ENCODE data around the gene POLR3E.

The POLR3E gene

GRCh38 chr16:22297114-22297870 is at the start of gene POLR3E:
TSS of gene POLR3E (plus strand) at chr16:22297409. CDS start at chr16:22302969, 5,560 bp downstream.
- peak; percentile 96 to 100 (median 98) for DNase-seq
- intact Hi-C loops (cut with DNase I) = loop anchor here (1.0 to 5.0 kb wide), 4 partner anchors 91 to 290 kb away; partner anchors contain the start of genes EEF2K and MOSMO

- peak in 1 of 10 donors; percentile 44 for DNase-seq
- intact Hi-C loops (cut with DNase I) = no loop called here
These were observed 46.7 kb upstream of the POLR3E start for GRCh38 chr16:22250522-22250921.

- DNase-seq = no peak
- intact Hi-C loops (cut with DNase I) = no loop called here
These were observed 44.9 kb upstream of the POLR3E start for GRCh38 chr16:22252317-22252716.

GRCh38 chr16:22253272-22253671 is 43.9 kb upstream of the POLR3E start:
- DNase-seq = peak in 1 of 10 donors; percentile 58
- intact Hi-C loops (cut with DNase I) = no loop called here

- intact Hi-C loops (cut with DNase I) = no loop called here
- peak in 1 of 10 donors; percentile 1 for DNase-seq
These were observed 41.9 kb upstream of the POLR3E start for GRCh38 chr16:22255335-22255734.

GRCh38 chr16:22257440-22257839 is 39.8 kb upstream of the POLR3E start:
- peak in 1 of 10 donors; percentile 64 for DNase-seq
- intact Hi-C loops (cut with DNase I) = no loop called here

- peak in 1 of 10 donors; percentile 31 for DNase-seq
- intact Hi-C loops (cut with DNase I) = no loop called here
These were observed 36.7 kb upstream of the POLR3E start for GRCh38 chr16:22260490-22260889.

GRCh38 chr16:22262460-22262859 is 34.7 kb upstream of the POLR3E start:
- peak in 1 of 10 donors; percentile 4 for DNase-seq
- intact Hi-C loops (cut with DNase I) = no loop called here

- intact Hi-C loops (cut with DNase I) = no loop called here
- DNase-seq = peak in 1 of 10 donors; percentile 17
These were observed 32.4 kb upstream of the POLR3E start for GRCh38 chr16:22264786-22265185.

GRCh38 chr16:22265351-22265750 is 31.9 kb upstream of the POLR3E start:
- intact Hi-C loops (cut with DNase I) = no loop called here
- peak in 1 of 10 donors; percentile 53 for DNase-seq

- intact Hi-C loops (cut with DNase I) = no loop called here
- DNase-seq = peak in 1 of 10 donors; percentile 81
These were observed 30.7 kb upstream of the POLR3E start for GRCh38 chr16:22266546-22266945.

GRCh38 chr16:22267764-22268163 is 29.4 kb upstream of the POLR3E start:
- intact Hi-C loops (cut with DNase I) = no loop called here
- peak in 5 of 10 donors; percentile 9 to 87 (median 16) for DNase-seq

GRCh38 chr16:22270525-22270924 is 26.7 kb upstream of the POLR3E start:
- intact Hi-C loops (cut with DNase I) = no loop called here
- peak in 1 of 10 donors; percentile 24 for DNase-seq

GRCh38 chr16:22272870-22273650 is 24.1 kb upstream of the POLR3E start:
- peak in 2 of 10 donors; percentile 55 to 63 for DNase-seq
- intact Hi-C loops (cut with DNase I) = no loop called here

- peak in 1 of 10 donors; percentile 10 for DNase-seq
- intact Hi-C loops (cut with DNase I) = no loop called here
These were observed 22.3 kb upstream of the POLR3E start for GRCh38 chr16:22274916-22275315.

- intact Hi-C loops (cut with DNase I) = no loop called here
- peak in 1 of 10 donors; percentile 78 for DNase-seq
These were observed 18.6 kb upstream of the POLR3E start for GRCh38 chr16:22278441-22279230.

- peak in 1 of 10 donors; percentile 2 for DNase-seq
- intact Hi-C loops (cut with DNase I) = no loop called here
These were observed 14.8 kb upstream of the POLR3E start for GRCh38 chr16:22282254-22282892.

GRCh38 chr16:22284637-22285036 is 12.6 kb upstream of the POLR3E start:
- intact Hi-C loops (cut with DNase I) = no loop called here
- DNase-seq = peak in 1 of 10 donors; percentile 30

GRCh38 chr16:22285080-22285479 is 12.1 kb upstream of the POLR3E start:
- peak in 1 of 10 donors; percentile 11 for DNase-seq
- intact Hi-C loops (cut with DNase I) = no loop called here

- peak in 1 of 10 donors; percentile 29 for DNase-seq
- intact Hi-C loops (cut with DNase I) = no loop called here
These were observed 6.2 kb upstream of the POLR3E start for GRCh38 chr16:22291020-22291419.
